ENCODE data around the gene PIK3C2G. TPM values are rescaled to one million over a fixed set of nuclear protein-coding genes. Genes with fewer than 3 reads are reported as not detected.

The PIK3C2G gene
- total RNA-seq, 4 donors from 2014 or later: 0.30 TPM; not detected in 3

- Histone ChIP-seq H3K4me1 (no peaks in the 10 kb centered on the region), H3K36me3 (no peaks in the 10 kb centered on the region), H3K9me3 (no peaks in the 10 kb centered on the region), H3K27me3 (no peaks in the 10 kb centered on the region), H3K4me3 (no peak overlapping the region), H3K27ac (no peak overlapping the region)
- WGBS, 2 donors: 33 to 40% methylated on average over 5 of the region's 5 CpGs
- DNase-seq (ENCODE audit: low spot score in 2 of 2): no peak
- no peak for TF ChIP-seq CTCF (IDR thresholded peaks at IDR 0.05)
- no peak for TF ChIP-seq EP300 (IDR thresholded peaks at IDR 0.05)
- TF ChIP-seq POLR2A (IDR thresholded peaks at IDR 0.05): no peak
These were observed 382.4 kb downstream of the PIK3C2G start for GRCh38 chr12:18643681-18644080.

- TF ChIP-seq CTCF (IDR thresholded peaks at IDR 0.05) (no peak), POLR2A (IDR thresholded peaks at IDR 0.05) (no peak), EP300 (IDR thresholded peaks at IDR 0.05) (no peak)
- H3K27ac ChIP-seq: no peak overlapping the region
- WGBS, 2 donors: 87 to 97% methylated on average over 3 of the region's 3 CpGs
- no peak overlapping the region for H3K4me3 ChIP-seq
- H3K36me3 ChIP-seq: no peaks in the 10 kb centered on the region
- no peaks in the 10 kb centered on the region for H3K4me1 ChIP-seq
- no peak for DNase-seq (ENCODE audit: low spot score in 2 of 2)
- H3K27me3 ChIP-seq: no peaks in the 10 kb centered on the region
- no peaks in the 10 kb centered on the region for H3K9me3 ChIP-seq
These were observed 383.2 kb downstream of the PIK3C2G start for GRCh38 chr12:18644564-18644963.

- no peaks in the 10 kb centered on the region for H3K36me3 ChIP-seq
- no peak for TF ChIP-seq CTCF (IDR thresholded peaks at IDR 0.05)
- no peaks in the 10 kb centered on the region for H3K4me1 ChIP-seq
- WGBS, 2 donors: 88 to 91% methylated on average over 6 of the region's 6 CpGs
- no peak overlapping the region for H3K4me3 ChIP-seq
- no peak overlapping the region for H3K27ac ChIP-seq
- no peaks in the 10 kb centered on the region for H3K9me3 ChIP-seq
- DNase-seq (ENCODE audit: low spot score in 2 of 2): no peak
- H3K27me3 ChIP-seq: no peaks in the 10 kb centered on the region
These were observed 385.1 kb downstream of the PIK3C2G start for GRCh38 chr12:18646286-18646890.

- no peak overlapping the region for H3K4me3 ChIP-seq
- no peaks in the 10 kb centered on the region for H3K4me1 ChIP-seq
- H3K27ac ChIP-seq: no peak overlapping the region
- TF ChIP-seq CTCF (IDR thresholded peaks at IDR 0.05): no peak
- no peak for TF ChIP-seq EP300 (IDR thresholded peaks at IDR 0.05)
- no peak for TF ChIP-seq POLR2A (IDR thresholded peaks at IDR 0.05)
- H3K36me3 ChIP-seq: no peaks in the 10 kb centered on the region
- no peaks in the 10 kb centered on the region for H3K9me3 ChIP-seq
- no peak for DNase-seq (ENCODE audit: low spot score in 2 of 2)
- 88 to 92% methylated on average over 2 of the region's 2 CpGs for WGBS, 2 donors
- no peaks in the 10 kb centered on the region for H3K27me3 ChIP-seq
These were observed 390.2 kb downstream of the PIK3C2G start for GRCh38 chr12:18651525-18651924.

GRCh38 chr12:18652596-18652995 is 391.3 kb downstream of the PIK3C2G start:
- no peak for TF ChIP-seq EP300 (IDR thresholded peaks at IDR 0.05)
- TF ChIP-seq POLR2A (IDR thresholded peaks at IDR 0.05): no peak
- no peak for TF ChIP-seq CTCF (IDR thresholded peaks at IDR 0.05)
- H3K9me3 ChIP-seq: peaks cover 0 to 6% (median 0%) of the 10 kb centered on the region in 4 donors
- H3K4me3 ChIP-seq: no peak overlapping the region
- no peaks in the 10 kb centered on the region for H3K4me1 ChIP-seq
- no peak overlapping the region for H3K27ac ChIP-seq
- H3K36me3 ChIP-seq: no peaks in the 10 kb centered on the region
- no peak for DNase-seq (ENCODE audit: low spot score in 2 of 2)
- no peaks in the 10 kb centered on the region for H3K27me3 ChIP-seq

Data from tibial nerve (tissue), 4 donors.